GM12872 (cell line): ENCODE data around the gene FGFRL1.

Source experiments
- CTCF ChIP-seq: IDR thresholded peaks from 3 replicates; pipeline ENCODE4 v1.5.1; 2011; ENCODE audit warnings: low read depth, mild to moderate bottlenecking, low read length, moderate library complexity; ENCODE audit not compliant: insufficient read depth

Gene FGFRL1, protein sequence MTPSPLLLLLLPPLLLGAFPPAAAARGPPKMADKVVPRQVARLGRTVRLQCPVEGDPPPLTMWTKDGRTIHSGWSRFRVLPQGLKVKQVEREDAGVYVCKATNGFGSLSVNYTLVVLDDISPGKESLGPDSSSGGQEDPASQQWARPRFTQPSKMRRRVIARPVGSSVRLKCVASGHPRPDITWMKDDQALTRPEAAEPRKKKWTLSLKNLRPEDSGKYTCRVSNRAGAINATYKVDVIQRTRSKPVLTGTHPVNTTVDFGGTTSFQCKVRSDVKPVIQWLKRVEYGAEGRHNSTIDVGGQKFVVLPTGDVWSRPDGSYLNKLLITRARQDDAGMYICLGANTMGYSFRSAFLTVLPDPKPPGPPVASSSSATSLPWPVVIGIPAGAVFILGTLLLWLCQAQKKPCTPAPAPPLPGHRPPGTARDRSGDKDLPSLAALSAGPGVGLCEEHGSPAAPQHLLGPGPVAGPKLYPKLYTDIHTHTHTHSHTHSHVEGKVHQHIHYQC

DNA sequence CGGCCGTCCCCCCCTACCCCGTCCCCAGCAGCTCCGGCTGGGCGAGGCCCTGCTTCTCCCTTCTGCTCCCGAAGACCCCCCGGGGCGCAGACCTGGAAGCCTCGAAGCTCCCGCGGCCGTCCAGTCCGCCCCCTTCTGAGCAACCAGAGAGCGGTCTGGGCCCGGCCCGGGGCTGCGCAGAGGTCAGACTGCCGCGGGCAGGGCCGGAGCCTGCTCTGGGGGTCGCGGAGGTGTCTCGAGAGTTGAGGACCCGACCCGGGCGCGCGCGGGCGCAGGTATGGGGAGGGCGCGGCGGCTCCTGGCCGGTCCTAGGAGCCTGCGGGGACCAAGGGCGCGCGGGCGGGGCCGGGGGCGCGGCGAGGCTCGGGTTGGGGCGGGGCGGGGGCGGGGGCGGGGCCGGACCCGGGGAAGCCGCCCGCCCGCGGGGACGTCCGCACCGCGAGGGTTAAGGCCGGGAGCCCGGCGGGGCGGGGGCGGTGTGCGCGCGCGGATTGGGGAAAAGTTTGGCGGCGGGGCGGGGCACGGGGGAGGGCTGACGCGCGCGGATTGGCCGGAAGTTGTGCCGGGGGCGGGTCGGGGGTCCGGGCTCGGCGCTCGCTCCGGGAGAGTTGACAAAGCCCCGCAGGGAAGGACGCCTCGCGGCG lies at the start of gene FGFRL1:
Gene FGFRL1 (plus strand): TSS at position 605 of the 644 bp plus-strand sequence. CDS start 860 bp downstream, outside the sequence.
- TF ChIP-seq CTCF, result no peak

- TF ChIP-seq CTCF, result no peak
These were observed 48.9 kb upstream of the FGFRL1 start for GRCh38 chr4:962231-963208.

GRCh38 chr4:963276-964225 lies 47.9 kb upstream of the FGFRL1 start:
- no peak for TF ChIP-seq CTCF

GRCh38 chr4:964346-965025 lies 46.9 kb upstream of the FGFRL1 start:
- TF ChIP-seq CTCF, result no peak

GRCh38 chr4:965048-965765 lies 46.2 kb upstream of the FGFRL1 start:
- TF ChIP-seq CTCF, result no peak

- TF ChIP-seq CTCF, result no peak
These were observed 45.7 kb upstream of the FGFRL1 start for GRCh38 chr4:965766-966134.
